Measurements from ENCODE around the gene CLMP.
"Not testable (repeated sequence)": the region's sequence is repeated elsewhere in the genome, so short reads cannot be mapped to it uniquely, and the experiment has no call there.

The CLMP gene

DNA sequence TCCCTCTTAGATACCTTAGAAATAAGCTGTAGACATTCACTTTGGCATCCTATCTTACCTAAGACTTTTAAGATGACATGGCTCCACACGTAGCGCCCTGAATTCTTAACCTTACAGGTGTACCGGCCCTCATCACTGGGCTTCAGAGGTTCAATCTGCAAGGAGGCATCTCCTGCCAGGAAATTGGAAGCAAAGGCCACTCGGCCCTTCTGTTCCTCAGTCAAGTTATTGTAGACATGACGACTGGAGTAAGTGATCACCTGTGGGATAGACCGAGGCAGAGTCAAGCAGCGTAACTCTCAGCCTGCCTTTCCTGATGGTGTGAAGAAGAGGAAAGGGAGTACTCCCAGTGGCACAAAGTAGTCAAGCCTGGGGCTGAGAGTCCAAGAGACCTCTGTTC is 110.6 kb downstream of the CLMP start:
- DNase-seq (ENCODE audit: low read depth) = no peak

DNA sequence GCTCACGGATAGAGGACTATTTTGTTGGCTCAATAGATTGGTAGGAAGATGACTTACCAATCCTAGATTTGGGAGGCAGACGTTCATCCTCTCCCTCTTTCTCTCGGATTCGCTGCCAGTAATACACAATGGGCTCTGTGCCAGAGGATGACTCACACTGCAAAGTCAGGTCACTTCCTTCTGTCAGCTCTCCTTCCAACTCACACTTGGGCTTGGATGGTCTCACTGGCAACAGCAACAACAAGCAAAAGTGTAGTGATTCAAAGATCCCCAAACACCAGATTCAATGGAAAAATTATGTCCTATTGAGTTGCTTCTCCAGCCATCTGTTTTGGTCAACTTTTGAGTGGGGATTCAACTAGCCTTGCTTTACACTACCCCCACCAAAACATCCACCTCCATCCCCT is 111.4 kb downstream of the CLMP start:
- DNase-seq (ENCODE audit: low read depth) = peak; percentile 73

DNA sequence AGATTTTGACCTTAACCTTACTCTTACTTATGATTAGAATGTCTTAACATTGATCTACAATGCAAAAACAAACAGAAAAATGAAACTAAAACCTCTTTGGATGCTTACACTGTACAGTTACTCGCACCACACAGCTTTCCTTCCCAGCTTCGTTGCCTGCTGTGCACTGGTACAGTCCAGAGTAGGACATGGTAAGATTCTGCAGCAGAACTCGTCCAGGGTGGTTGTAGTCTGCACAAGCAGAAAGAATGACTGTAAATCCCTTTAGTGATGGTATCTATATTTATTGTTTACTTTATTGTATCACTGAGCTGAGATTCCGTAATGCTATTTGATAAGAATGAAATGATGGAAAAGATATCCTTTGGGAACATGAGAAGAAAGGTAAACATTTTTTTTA is 112.1 kb downstream of the CLMP start:
- no peak for DNase-seq (ENCODE audit: low read depth)

DNA sequence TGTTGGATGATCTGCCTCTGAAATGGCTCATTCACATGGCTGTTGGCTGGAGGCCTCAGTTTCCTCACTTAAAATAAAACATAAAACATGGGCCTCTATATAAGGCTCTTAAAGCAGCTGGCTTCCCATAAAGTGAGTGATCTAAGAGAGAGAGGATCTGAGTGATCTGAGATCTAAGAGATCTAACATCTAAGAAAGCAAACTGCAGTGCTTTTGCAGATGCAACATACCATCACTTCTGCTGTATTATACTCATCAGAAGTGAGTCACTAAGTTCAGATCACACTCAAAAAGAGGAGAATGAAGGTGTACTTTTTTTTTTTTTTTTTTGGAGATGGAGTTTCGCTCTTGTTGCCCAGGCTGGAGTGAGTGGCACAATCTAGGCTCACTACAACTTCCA is 115.0 kb downstream of the CLMP start:
- no peak for DNase-seq (ENCODE audit: low read depth)

DNA sequence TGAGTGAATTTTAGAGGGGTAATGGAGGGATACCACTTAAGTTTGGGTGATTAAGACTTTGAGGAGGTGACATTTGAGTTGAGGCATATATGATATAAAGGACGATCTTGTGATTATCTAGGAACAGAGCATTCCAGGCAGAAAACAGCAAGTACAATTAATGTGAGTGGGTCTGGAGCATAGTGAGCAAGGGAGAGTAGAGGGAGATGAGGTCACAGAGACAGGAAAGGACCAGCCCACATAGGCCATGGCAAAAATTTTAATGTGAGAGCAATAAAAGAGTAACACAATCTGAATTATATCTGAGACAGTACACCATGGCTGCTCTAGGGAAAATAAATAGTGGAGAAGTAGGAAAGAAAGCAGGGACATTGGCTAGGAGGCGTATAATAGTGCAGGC is 118.6 kb downstream of the CLMP start:
- DNase-seq (ENCODE audit: low read depth) = no peak

DNA sequence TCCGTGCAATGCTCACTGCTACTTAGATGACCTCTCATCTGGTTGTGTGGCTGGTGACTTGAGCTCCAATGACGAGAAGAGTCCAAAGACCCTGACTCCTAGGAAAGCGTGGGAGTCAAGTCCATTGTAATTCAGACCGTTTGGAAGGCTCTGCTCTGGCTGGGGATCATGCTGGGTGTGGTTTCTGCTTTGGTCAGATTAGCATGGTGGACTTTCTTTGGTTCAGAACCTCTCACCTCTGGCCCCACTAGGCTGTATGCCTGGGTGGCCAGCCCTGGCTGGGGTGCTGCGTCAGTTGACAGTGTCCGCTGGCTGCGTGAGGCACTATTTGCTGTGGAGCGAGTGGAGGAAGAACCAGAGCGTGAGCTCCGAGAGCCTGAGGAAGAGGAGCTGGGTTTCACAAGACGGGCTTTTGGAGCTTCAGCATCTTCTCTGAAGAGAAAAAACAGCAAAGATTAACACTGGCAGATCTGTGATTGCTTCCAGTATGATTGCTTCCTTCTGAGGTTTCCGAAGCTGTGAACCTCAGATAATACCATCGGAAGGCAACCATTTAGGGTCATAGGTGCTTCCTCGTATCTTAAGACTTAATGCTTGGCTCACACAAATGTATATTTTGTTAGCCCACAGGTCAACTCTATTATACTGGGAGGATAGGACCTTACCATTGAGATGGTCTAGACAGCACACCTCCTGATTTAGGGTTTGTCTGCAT is 121.5 kb downstream of the CLMP start:
- no peak for DNase-seq (ENCODE audit: low read depth)

DNA sequence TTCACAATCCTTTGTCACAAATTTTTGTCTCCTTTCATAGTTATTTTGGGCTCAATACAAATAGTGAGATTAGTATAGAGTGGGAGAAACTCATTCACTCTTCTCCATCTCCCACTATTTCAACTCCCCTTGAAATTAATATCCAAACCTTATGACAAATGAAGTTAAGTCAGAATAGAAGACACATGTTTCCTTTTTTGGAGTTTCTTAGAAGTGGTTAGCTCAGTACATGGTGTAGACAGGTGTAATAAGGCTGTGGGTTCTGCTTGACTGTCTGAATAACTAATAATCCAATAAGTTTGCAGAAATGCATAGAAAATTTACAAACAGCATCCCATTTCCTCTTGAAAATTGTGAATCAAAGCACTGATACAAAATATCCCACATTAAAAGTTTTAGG is 122.3 kb downstream of the CLMP start:
- DNase-seq (ENCODE audit: low read depth) = no peak

DNA sequence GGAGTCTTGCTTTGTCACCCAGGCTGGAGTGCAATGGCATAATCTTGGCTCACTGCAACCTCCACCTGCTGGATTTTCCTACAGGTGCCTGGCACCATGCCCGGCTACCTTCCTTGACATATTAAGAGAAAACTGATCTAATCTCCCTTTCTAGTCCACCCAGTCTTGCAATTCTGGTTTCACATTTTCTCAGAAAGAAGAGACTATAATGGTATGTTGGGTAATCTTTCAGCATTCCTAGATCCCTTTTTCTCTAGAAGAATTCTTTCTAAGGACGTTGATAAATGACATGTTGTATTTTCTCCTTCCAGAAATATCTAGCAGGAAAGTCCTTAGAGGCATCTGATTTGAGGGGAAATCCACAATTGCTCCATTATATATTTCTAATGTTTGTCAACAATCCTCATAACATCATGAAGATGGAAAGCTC is 122.7 kb downstream of the CLMP start:
- no peak for DNase-seq (ENCODE audit: low read depth)

DNA sequence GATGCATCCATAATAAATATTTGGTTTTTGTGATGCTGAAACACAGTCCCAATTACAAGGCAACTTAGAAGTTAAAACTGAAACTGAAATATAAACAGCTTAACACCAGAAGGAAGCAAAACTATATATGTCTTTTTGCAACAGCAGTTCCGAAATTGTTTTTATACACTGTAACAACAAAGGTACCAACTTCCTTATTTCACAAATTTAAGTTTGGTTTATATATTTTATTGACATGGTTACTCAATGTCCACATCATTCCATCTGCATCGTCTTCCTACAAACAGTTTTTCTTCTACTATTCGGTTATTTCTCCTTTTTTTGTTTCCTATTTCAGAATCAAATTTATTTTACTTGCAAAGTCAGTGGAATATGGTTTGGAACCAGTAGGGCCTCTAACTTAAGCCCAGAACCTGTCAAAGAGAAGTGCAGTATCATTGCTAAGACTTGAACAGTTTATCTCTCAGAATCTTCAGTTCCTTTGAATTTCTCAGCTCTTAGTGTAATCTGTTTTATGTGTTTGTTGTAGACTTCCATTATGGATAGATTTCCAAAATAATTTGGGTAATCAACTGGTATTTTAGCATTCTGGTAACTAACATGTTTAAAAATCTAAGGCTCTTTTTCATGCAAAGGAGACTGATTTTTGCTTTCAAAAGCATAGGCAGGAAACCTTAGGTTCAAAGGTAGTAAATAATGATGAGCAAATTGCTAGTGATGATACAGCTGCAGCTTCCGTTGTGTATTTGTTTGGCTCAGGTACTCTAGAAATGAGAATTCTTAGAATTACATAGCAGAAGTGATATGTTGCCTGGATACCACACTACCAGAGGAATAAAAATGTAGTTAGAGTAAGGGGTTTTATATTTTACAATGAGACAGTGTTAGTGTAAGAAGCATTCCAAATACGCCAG is 124.9 kb downstream of the CLMP start:
- DNase-seq (ENCODE audit: low read depth) = no peak

DNA sequence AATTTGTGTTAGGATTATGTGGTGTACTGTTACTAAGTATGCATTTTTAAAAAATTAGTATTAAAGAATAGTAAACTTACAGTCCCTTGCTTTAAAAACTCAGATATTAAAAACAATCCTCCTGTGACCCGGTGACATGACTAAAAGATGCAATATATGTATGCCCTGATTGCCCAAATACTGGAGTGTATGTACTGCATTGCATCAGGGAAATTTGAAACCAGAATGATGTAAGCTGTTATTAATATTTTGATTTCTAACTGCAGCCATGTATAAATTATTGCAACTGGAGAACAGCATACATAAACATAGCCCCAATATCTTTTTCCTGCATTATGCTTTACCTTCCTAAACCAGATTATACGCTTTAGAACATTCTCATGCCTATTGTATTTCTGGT is 129.4 kb downstream of the CLMP start:
- no peak for DNase-seq (ENCODE audit: low read depth)

DNA sequence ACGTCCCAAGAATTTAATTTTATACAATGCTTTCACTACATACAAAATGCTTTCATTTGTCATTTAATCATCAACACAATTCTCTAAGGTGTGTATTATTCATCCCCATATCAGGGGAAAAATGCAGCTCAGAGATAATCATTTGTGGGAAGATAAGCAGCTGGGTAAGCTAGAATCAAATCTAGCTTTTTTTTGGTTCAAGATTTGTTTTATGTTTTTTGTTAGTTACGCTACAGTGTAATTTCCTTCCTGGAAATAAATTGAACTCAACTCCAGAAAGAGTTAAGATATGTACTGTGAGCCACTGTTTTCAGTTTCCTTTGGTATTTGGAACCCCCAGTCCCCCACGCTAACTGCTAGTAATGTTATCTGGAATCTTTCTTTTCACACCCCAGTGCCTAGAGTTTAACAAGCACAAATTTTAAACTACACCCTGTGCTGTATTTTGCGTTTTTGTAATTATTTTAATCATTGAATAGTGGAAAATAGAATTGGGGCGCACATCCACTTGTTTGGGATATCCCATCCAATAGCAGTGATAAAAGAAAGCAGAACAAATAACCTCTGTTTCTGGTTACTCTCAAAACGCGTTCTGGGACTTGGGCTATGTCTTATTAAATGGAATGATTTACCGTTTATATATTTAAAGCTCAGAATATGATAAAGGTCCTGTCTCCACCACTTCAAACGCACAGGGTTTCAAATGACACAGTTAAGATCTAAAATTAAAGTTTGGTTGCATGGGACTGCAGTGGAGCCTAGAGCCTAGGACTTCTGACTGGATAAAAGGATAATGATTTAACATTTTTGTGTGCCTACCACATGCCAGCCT is 131.0 kb downstream of the CLMP start:
- DNase-seq (ENCODE audit: low read depth) = no peak

DNA sequence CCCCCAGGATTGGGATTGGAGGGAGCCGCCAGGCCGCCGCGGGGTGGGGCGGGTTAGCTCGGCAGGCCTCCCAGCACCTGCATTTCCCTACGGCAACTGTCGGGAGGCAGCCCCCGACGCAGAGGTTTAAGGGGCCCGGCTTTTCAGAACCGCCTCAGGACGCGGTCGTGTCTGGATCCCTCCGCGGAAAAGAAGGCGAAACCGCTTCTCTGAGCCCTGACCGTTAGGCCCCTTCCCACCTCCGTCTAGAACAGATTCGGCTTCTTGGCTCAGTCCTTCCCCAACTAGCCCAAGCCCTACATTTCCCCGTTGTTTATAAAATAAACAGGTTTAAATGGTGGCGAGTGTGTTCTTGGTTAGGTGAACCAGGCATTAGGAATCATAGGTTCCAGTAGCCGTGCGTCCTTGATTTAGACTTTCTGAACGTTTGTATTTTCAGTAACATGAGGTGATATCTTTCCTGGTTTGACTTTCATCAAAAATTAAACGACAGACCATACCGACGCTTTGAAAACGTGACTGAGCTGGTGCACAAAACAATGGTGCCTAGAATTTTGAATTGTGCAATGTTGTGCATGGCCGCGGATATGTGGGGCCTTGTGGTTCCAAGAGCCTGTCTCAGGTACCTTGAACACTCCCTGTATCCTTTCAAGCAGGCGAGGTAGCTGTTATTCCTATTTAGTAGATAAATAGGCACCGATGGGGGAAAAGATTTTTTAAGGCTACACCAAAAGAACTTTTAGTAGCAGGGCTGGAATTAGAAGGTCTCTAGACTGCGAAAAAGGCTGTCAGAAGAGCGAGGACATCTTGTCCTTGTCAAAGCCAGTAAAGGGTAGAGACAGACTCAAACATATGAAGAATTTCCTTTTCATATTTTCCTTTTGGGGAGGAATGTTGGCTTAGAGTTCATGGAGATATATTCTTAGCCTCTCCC is 131.9 kb downstream of the CLMP start:
- no peak for DNase-seq (ENCODE audit: low read depth)

DNA sequence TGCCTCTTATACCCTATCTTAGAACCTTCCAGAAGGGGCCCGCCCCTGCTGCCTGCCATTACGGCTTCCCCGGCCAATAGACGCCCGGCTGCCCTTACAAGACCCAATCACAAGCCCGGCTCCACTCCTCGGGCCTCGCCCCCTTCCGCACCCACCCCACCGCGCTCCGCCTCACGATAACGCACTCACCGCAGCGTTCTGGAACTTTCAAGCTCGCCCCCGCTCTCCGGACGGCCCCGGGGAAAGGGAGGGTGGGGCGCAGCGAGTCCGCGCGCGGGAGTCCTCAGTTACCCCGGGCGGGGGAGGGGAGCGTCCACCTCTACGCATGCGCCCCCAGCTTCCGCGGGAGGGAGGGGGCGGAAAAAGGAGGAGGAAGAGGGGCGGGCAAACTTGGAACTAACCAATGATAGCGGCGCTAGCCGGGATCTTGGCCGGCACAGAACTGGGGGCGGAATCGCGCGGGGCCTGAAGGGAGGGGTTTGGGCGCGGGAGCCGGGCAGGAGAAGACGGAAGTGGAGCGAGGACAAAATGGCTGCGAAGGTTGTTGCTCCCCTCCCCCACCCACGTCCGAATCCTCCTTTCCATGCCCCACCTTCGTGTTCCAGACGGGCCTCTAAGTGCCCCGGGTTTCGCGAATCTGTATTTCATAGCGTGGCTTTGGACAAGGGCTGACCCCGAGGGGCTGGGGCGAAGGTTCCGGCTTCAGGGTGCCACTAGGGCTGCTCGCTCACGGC is 132.7 kb downstream of the CLMP start:
- peak; percentile 99 for DNase-seq (ENCODE audit: low read depth)

DNA sequence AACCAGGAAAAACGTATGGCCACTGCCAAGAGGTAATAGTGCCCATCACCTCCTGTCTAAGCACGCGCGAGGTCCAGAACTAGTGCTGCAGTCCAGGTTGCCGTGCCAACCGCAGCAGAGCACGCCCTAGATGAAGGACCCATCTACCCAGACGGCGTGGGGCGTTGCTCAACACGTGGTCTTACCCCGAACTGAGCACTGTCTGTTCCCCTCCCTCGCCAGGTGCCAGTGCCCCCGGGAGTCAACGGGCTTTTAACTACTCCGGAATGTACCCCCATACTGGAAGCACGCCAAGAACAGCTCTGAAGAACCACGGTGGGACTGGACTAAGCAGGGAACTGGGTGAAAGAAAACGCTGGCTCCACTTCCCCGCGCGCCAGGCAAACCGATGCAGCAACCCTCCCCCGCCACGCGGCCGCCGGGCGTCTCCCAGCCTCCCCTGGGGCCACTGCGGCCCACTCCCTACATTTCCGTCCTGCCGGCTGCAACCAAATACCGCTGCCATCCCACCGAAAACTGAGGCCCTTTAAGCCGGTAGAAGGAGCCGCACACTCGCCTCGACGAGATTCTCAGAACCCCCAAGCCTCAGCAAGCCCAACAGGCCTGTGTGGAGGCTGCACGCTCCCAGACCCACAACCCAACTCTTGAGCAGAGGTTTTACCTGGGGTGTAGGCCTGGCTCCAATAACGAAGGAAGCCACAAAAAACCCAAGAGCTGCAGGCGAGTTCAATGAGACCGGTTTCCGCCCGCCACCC is 133.5 kb downstream of the CLMP start, which contains the start of gene HSPA8:
TSS of gene HSPA8 (minus strand) at position 734 of the 755 bp plus-strand sequence. CDS start 812 bp downstream, outside the sequence.
- DNase-seq (ENCODE audit: low read depth) = peak; percentile 47

DNA sequence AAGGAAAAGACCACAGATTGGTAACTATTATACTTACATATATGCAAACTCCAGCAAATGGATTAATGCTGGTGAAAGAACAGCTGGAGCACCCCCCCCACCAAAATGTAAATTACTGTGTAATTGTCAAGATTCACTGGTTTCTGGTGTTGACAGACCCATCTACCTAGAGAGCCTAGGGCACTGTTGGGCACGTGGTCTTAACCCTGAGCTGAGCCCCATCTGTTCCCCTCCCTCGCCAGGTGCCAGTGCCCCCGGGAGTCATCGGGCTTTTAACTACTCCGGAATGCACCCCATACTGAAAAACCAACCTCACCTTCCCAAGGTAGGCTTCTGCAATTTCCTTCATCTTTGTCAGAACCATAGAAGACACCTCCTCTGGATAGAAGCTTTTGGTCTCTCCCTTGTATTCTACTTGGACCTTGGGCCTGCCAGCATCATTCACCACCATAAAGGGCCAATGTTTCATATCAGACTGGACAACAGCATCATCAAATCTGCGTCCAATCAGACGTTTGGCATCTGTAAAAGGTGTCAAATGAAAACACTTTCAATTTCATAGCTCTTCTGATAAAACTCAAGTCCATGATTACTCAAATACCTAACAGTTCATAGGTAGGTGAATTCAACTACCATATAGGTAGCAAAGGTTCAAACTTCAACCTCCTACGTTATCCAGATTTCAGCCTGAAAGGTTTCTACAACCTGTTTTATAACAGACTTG is 134.6 kb downstream of the CLMP start:
- DNase-seq (ENCODE audit: low read depth) = no peak

DNA sequence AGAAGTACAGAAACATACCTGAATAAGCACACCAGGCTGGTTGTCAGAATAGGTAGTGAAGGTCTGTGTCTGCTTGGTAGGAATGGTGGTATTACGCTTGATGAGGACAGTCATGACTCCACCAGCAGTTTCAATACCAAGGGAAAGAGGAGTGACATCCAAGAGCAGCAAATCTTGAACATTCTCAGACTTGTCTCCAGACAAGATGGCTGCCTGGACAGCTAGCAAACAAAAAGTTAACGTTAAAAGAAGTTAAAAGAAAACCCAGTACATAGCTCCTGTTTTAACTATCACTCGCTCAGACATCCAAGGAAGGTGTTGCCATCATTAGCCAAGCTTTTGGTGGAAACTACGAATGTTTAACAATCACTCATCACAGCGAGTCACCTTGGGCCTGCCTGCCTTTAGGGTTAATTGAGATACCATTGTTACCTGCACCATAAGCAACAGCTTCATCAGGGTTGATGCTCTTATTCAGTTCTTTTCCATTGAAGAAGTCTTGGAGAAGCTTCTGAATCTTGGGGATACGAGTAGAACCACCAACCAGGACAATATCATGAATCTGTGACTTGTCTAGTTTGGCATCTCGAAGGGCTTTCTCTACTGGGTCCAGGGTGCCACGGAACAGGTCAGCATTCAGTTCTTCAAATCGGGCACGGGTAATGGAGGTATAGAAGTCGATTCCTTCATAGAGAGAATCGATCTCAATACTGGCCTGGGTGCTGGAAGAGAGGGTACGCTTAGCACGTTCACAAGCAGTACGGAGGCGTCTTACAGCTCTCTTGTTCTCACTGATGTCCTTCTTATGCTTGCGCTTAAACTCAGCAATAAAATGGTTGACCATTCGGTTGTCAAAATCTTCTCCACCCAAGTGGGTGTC is 135.8 kb downstream of the CLMP start:
- DNase-seq (ENCODE audit: low read depth) = not testable (repeated sequence)

DNA sequence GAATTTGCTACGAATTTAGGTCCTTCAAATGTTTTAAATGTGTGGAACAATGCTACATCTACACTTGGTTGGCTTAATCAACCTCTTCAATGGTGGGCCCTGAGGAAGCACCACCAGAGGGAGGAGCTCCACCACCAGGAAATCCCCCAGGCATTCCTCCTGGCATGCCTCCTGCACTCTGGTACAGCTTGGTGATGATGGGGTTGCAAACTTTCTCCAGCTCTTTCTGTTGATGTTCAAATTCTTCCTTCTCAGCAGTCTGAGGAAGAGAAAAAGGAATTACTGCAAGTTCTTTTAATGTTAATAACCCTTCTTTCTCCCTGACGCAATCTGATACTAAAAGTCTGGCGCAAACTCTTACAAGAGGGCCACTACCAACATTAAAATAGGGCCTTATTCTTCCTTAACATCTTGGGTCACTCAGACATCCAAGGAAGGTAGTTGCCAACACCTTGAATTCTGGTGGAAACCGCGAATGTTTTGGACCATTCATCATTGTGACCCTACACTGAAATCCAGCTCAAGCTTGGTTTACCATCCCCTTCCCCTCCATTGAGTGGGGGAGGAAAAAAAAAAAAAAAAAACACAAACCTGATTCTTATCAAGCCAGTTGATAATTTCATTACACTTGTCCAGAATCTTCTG is 137.3 kb downstream of the CLMP start:
- no peak for DNase-seq (ENCODE audit: low read depth)
